ENCODE results near the gene DCTN4.

GRCh38 chr5:150710165-150710564, 48.7 kb downstream of the DCTN4 start:
- TF ChIP-seq POLR2A (IDR thresholded peaks at IDR 0.05; ENCODE audit: low read length) (no peak), GATA1 (IDR thresholded peaks at IDR 0.05; ENCODE audit: low read depth, low read length) (no peak)

Measured in erythroblast (primary cell).